K562 (cell line): ENCODE results near the gene C5orf24. TPM values are rescaled to one million over a fixed set of nuclear protein-coding genes. Genes with fewer than 3 reads are reported as not detected.
A peak's percentile ranks its signal among the peaks of the same experiment; 100 is the strongest.

Source experiments
- CREBBP ChIP-seq: IDR thresholded peaks from one replicate; pipeline ENCODE4 v1.6.1; 2012; ENCODE audit warnings: low read depth, mild to moderate bottlenecking, control low read depth, inconsistent platforms, low read length
- KDM4B ChIP-seq, 2 experiments: fragments of 450-650 bp in 1 of 2; sonication (generic) in 1 of 2; IDR thresholded peaks; 2 replicates each; pipeline ENCODE4 v1.6.1; 2016 to 2017; ENCODE audit warnings: borderline replicate concordance in 2 of 2, antibody characterized with exemption in 1 of 2, low read depth in 1 of 2, mild to moderate bottlenecking in 1 of 2
- POLR2AphosphoS5 ChIP-seq: IDR thresholded peaks from 2 replicates; pipeline ENCODE4 v1.6.1; 2011; ENCODE audit warnings: mild to moderate bottlenecking, low read depth, low read length, moderate library complexity; ENCODE audit not compliant: control insufficient read depth, insufficient read depth
- RB1 ChIP-seq: fragments of 450-650 bp; IDR thresholded peaks from 2 replicates; pipeline ENCODE4 v1.6.1; 2017; ENCODE audit warnings: low read depth, mild to moderate bottlenecking
- RBM15 ChIP-seq: fragments of 200-400 bp; formaldehyde crosslinking; IDR thresholded peaks from 2 replicates; pipeline ENCODE4 v1.6.1; 2018; ENCODE audit warnings: mild to moderate bottlenecking, low read length, moderate library complexity; ENCODE audit not compliant: insufficient read depth
- RBM39 ChIP-seq: fragments of 200-400 bp; formaldehyde crosslinking; optimal IDR thresholded peaks from 2 replicates; pipeline ENCODE3; 2018; ENCODE audit warnings: low read depth, low read length
- SETDB1 ChIP-seq: IDR thresholded peaks from one replicate; pipeline ENCODE4 v1.6.1; 2012; ENCODE audit warnings: low read length, control low read depth, inconsistent platforms
- ZC3H11A ChIP-seq: IDR thresholded peaks from 2 replicates; pipeline ENCODE4 v1.6.1; 2012; ENCODE audit warnings: low read depth, low read length, improper control_type of control experiment
- ZNF197 ChIP-seq: fragments of 200-800 bp; sonication (Bioruptor generic); IDR thresholded peaks from 2 replicates; pipeline ENCODE4 v1.6.1; 2016; ENCODE audit warnings: low read depth, missing genetic modification characterization, missing compliant biosample characterization
- ZNF551 ChIP-seq: fragments of 250-450 bp; sonication (Bioruptor Pico); IDR thresholded peaks from 2 replicates; pipeline ENCODE4 v1.5.0; 2021; ENCODE audit warnings: mild to moderate bottlenecking, moderate library complexity
- polyA plus RNA-seq, 8 experiments: library from polyadenylated mRNA; depleted of rRNA in 4 of 8; stranded (reverse) in 5 of 8; unstranded in 3 of 8; fragments of >200 nt; fragmentation: Nextera tagmentation in 2 of 8; fragmentation: Illumina TruSeq in 1 of 8; extraction: Ambion mirVana in 2 of 8; extraction: Trizol in 1 of 8; gene quantifications; 2 replicates each; pipeline versions ENCODE4 v1.2.1 to v1.2.3, GENCODE V29; 2011 to 2014; ENCODE audit warnings: inconsistent platforms in 1 of 8, missing spikeins in 1 of 8
- total RNA-seq, 7 experiments: library from RNA; depleted of rRNA in 6 of 7; stranded (reverse); fragments of >200 nt in 6 of 7; fragmentation: Illumina TruSeq in 2 of 7; extraction: Trizol in 2 of 7; gene quantifications; 2 replicates each; pipeline versions ENCODE4 v1.2.1 to v1.2.3, GENCODE V29; 2011 to 2021; ENCODE audit warnings: low replicate concordance in 1 of 7
- TF ChIP-seq, protein P1 (sequence below): fragments of 450-650 bp; IDR thresholded peaks from 2 replicates; pipeline ENCODE4 v1.6.1; 2016
- TF ChIP-seq, protein P2 (sequence below): fragments of 450-650 bp; IDR thresholded peaks from 2 replicates; pipeline ENCODE4 v1.6.1; 2016; ENCODE audit warnings: borderline replicate concordance
- TF ChIP-seq, protein P3 (sequence below), 2 experiments: IDR thresholded peaks in 1 of 2; conservative IDR thresholded peaks in 1 of 2; 2 replicates each; pipeline ENCODE4 v1.6.1; 2016; ENCODE audit warnings: low read depth in 2 of 2, mild to moderate bottlenecking in 1 of 2, missing compliant biosample characterization in 1 of 2, missing genetic modification characterization in 1 of 2, moderate library complexity in 1 of 2

The C5orf24 gene
- total and polyA plus RNA-seq, 9 of the 15 experiments (the other 6 are each of a cell fraction or from before 2014, with no cell fraction given), result 8.9 to 38.6 (median 28.4) TPM

- TF ChIP-seq RBM15, result no peak
- TF ChIP-seq CREBBP, result no peak
- TF ChIP-seq RBM39, result no peak
- no peak for TF ChIP-seq POLR2AphosphoS5
- no peak for TF ChIP-seq ZC3H11A
- TF ChIP-seq, protein P1, sequence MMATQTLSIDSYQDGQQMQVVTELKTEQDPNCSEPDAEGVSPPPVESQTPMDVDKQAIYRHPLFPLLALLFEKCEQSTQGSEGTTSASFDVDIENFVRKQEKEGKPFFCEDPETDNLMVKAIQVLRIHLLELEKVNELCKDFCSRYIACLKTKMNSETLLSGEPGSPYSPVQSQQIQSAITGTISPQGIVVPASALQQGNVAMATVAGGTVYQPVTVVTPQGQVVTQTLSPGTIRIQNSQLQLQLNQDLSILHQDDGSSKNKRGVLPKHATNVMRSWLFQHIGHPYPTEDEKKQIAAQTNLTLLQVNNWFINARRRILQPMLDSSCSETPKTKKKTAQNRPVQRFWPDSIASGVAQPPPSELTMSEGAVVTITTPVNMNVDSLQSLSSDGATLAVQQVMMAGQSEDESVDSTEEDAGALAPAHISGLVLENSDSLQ, result peak; percentile 21; the same call in 1 of the 2 replicates
- no peak for TF ChIP-seq SETDB1
- TF ChIP-seq, protein P2, sequence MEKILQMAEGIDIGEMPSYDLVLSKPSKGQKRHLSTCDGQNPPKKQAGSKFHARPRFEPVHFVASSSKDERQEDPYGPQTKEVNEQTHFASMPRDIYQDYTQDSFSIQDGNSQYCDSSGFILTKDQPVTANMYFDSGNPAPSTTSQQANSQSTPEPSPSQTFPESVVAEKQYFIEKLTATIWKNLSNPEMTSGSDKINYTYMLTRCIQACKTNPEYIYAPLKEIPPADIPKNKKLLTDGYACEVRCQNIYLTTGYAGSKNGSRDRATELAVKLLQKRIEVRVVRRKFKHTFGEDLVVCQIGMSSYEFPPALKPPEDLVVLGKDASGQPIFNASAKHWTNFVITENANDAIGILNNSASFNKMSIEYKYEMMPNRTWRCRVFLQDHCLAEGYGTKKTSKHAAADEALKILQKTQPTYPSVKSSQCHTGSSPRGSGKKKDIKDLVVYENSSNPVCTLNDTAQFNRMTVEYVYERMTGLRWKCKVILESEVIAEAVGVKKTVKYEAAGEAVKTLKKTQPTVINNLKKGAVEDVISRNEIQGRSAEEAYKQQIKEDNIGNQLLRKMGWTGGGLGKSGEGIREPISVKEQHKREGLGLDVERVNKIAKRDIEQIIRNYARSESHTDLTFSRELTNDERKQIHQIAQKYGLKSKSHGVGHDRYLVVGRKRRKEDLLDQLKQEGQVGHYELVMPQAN, result no peak
- no peak for TF ChIP-seq ZNF197 (CRISPR knock-in tag)
- TF ChIP-seq, protein P3, sequence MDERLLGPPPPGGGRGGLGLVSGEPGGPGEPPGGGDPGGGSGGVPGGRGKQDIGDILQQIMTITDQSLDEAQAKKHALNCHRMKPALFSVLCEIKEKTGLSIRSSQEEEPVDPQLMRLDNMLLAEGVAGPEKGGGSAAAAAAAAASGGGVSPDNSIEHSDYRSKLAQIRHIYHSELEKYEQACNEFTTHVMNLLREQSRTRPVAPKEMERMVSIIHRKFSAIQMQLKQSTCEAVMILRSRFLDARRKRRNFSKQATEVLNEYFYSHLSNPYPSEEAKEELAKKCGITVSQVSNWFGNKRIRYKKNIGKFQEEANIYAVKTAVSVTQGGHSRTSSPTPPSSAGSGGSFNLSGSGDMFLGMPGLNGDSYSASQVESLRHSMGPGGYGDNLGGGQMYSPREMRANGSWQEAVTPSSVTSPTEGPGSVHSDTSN (CRISPR knock-in tag; IDR thresholded peaks at IDR 0.05; ENCODE audit: low read depth), result no peak
- TF ChIP-seq, protein P3 (tag; conservative IDR thresholded peaks at IDR 0.05; ENCODE audit: low read depth), result peak; percentile 76
- TF ChIP-seq RB1, result peak; percentile 31; the same call in 1 of the 2 replicates
- no peak for TF ChIP-seq KDM4B (IDR thresholded peaks at IDR 0.05; ENCODE audit: borderline replicate concordance in 2 of 2, low read depth in 1 of 2)
- TF ChIP-seq ZNF551, result no peak
These were observed 5.6 kb downstream of the C5orf24 start (continued) for GRCh38 chr5:134851307-134851923.
